SK-N-SH (cell line): Measurements from ENCODE around the gene DCUN1D2.

Experiments used
- CTCF ChIP-seq: fragments of 200-600 bp; sonication (generic); IDR thresholded peaks from 2 replicates; pipeline ENCODE4 v1.6.1; 2017; ENCODE audit warnings: antibody characterized with exemption, mild to moderate bottlenecking, moderate library complexity
- EP300 ChIP-seq, 2 experiments: IDR thresholded peaks; 2 replicates each; pipeline versions ENCODE4 v1.4.0 to v1.6.1; 2012; ENCODE audit warnings: borderline replicate concordance in 1 of 2, low read depth in 1 of 2, low read length in 1 of 2
- FOXM1 ChIP-seq: IDR thresholded peaks from 2 replicates; pipeline ENCODE4 v1.4.0; 2012; ENCODE audit warnings: low read depth, mild to moderate bottlenecking
- JUND ChIP-seq: IDR thresholded peaks from 2 replicates; pipeline ENCODE4 v1.4.0; 2012
- POLR2AphosphoS5 ChIP-seq: IDR thresholded peaks from 2 replicates; pipeline ENCODE4 v1.6.1; 2012; ENCODE audit warnings: low read depth, low read length
- REST ChIP-seq: IDR thresholded peaks from 2 replicates; pipeline ENCODE4 v1.6.1; 2012; ENCODE audit warnings: mild to moderate bottlenecking, low read depth, low read length, moderate library complexity
- SMC3 ChIP-seq: IDR thresholded peaks from 2 replicates; pipeline ENCODE4 v1.6.1; 2012; ENCODE audit warnings: low read depth, low read length, improper control_type of control experiment
- TAF1 ChIP-seq: IDR thresholded peaks from 2 replicates; pipeline ENCODE4 v1.6.1; 2012; ENCODE audit warnings: low read depth, mild to moderate bottlenecking, low read length, moderate library complexity, borderline replicate concordance
- TEAD4 ChIP-seq: IDR thresholded peaks from 2 replicates; pipeline ENCODE4 v1.4.0; 2012; ENCODE audit warnings: mild to moderate bottlenecking, borderline replicate concordance; ENCODE audit not compliant: insufficient read depth
- YY1 ChIP-seq: IDR thresholded peaks from 2 replicates; pipeline ENCODE4 v1.4.0; 2012; ENCODE audit warnings: low read depth, mild to moderate bottlenecking
- TF ChIP-seq, protein P1 (sequence below): IDR thresholded peaks from 2 replicates; pipeline ENCODE4 v1.4.0; 2012; ENCODE audit warnings: low read depth, borderline replicate concordance
- TF ChIP-seq, protein P2 (sequence below): IDR thresholded peaks from 2 replicates; pipeline ENCODE4; 2012
- TF ChIP-seq, protein P3 (sequence below): IDR thresholded peaks from 2 replicates; pipeline ENCODE4 v1.4.0; 2012; ENCODE audit warnings: low read depth, borderline replicate concordance

- TF ChIP-seq TEAD4 (no peak), FOXM1 (no peak), EP300 (IDR thresholded peaks at IDR 0.05; ENCODE audit: borderline replicate concordance in 1 of 2, low read depth in 1 of 2, low read length in 1 of 2) (no peak), CTCF (no peak), REST (no peak), SMC3 (no peak), POLR2AphosphoS5 (no peak), JUND (no peak), TAF1 (no peak), YY1 (no peak)
- TF ChIP-seq, protein P1, sequence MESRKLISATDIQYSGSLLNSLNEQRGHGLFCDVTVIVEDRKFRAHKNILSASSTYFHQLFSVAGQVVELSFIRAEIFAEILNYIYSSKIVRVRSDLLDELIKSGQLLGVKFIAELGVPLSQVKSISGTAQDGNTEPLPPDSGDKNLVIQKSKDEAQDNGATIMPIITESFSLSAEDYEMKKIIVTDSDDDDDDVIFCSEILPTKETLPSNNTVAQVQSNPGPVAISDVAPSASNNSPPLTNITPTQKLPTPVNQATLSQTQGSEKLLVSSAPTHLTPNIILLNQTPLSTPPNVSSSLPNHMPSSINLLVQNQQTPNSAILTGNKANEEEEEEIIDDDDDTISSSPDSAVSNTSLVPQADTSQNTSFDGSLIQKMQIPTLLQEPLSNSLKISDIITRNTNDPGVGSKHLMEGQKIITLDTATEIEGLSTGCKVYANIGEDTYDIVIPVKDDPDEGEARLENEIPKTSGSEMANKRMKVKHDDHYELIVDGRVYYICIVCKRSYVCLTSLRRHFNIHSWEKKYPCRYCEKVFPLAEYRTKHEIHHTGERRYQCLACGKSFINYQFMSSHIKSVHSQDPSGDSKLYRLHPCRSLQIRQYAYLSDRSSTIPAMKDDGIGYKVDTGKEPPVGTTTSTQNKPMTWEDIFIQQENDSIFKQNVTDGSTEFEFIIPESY: no peak
- TF ChIP-seq, protein P2, sequence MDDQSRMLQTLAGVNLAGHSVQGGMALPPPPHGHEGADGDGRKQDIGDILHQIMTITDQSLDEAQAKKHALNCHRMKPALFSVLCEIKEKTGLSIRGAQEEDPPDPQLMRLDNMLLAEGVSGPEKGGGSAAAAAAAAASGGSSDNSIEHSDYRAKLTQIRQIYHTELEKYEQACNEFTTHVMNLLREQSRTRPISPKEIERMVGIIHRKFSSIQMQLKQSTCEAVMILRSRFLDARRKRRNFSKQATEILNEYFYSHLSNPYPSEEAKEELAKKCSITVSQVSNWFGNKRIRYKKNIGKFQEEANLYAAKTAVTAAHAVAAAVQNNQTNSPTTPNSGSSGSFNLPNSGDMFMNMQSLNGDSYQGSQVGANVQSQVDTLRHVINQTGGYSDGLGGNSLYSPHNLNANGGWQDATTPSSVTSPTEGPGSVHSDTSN: no peak
- TF ChIP-seq, protein P3, sequence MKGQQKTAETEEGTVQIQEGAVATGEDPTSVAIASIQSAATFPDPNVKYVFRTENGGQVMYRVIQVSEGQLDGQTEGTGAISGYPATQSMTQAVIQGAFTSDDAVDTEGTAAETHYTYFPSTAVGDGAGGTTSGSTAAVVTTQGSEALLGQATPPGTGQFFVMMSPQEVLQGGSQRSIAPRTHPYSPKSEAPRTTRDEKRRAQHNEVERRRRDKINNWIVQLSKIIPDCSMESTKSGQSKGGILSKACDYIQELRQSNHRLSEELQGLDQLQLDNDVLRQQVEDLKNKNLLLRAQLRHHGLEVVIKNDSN: no peak
These were observed 83.4 kb downstream of the DCUN1D2 start for GRCh38 chr13:113407103-113407530.
